ENCODE data around the gene SGF29.

- TF ChIP-seq CTCF (conservative IDR thresholded peaks at IDR 0.05; ENCODE audit: low read depth in 2 of 2) (no peak), ZNF462 (CRISPR knock-in tag; IDR thresholded peaks at IDR 0.05) (no peak), NANOG (IDR thresholded peaks at IDR 0.05; ENCODE audit: borderline replicate concordance) (no peak), EZH2 (IDR thresholded peaks at IDR 0.05; ENCODE audit: low read depth, unreplicated experiment) (no peak), POLR2AphosphoS5 (IDR thresholded peaks at IDR 0.05; ENCODE audit: low read depth) (no peak), REST (IDR thresholded peaks at IDR 0.05; ENCODE audit: unreplicated experiment) (no peak), EZH2phosphoT487 (IDR thresholded peaks at IDR 0.05; ENCODE audit: unreplicated experiment) (no peak), CREB1 (CRISPR knock-in tag; IDR thresholded peaks at IDR 0.05; ENCODE audit: low read depth) (no peak), ETS1 (IDR thresholded peaks at IDR 0.05) (no peak), JUNB (IDR thresholded peaks at IDR 0.05; ENCODE audit: unreplicated experiment) (no peak), ZNF114 (CRISPR knock-in tag; IDR thresholded peaks at IDR 0.05) (no peak), ZNF331 (CRISPR knock-in tag; IDR thresholded peaks at IDR 0.05; ENCODE audit: low read depth) (no peak)
Measured at GRCh38 chr16:28592511-28592910, 38.8 kb downstream of the SGF29 start.

All from GM23338 (cell line).